Fibroblast of gingiva (primary cell): ENCODE data around the gene ZNF226.
"Not testable (repeated sequence)": the region's sequence is repeated elsewhere in the genome, so short reads cannot be mapped to it uniquely, and the experiment has no call there.

Experiments used
- DNase-seq: peaks from one replicate; pipeline ENCODE4 v3.0.0-alpha.2; 2011; ENCODE audit warnings: low read depth

The ZNF226 gene

GRCh38 chr19:44212250-44212865, 47.5 kb downstream of the ZNF226 start, which contains the start of gene ZNF227:
TSS of gene ZNF227 (plus strand) at chr19:44212532. CDS start at chr19:44217793, 5,261 bp downstream.
- DNase-seq, result peak; percentile 98

DNA sequence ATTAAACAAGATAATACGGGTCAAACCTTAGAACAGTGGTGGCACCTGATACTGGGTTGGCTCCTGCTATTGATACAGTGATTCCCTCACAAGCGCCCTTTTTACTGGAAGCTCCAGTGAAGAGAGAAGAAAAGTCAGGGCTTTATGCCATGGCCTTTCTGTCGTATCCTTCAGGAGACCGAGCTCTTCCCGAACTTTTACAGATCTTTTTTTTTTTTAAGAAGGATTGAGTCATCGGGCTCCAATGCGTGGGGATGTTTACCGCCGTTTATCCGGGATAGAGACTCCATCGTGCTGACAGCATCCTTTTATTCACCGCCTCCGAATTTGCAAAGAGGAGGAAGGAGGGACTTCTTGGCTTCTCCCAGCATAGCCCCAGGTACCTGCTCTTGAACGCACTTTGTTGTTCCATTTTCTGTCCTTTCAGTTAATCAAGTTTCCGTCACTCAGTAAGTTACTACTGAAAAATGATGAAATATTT, 48.0 kb downstream of the ZNF226 start:
- no peak for DNase-seq

DNA sequence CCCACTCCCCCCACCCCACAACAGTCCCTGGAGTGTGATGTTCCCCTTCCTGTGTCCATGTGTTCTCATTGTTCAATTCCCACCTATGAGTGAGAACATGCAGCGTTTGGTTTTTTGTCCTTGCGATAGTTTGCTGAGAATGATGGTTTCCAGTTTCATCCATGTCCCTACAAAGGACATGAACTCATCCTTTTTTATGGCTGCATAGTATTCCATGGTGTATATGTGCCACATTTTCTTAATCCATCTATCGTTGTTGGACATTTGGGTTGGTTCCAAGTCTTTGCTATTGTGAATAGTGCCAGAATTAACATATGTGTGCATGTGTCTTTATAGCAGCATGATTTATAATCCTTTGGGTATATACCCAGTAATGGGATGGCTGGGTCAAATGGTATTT, 55.0 kb downstream of the ZNF226 start:
- DNase-seq, result not testable (repeated sequence)

DNA sequence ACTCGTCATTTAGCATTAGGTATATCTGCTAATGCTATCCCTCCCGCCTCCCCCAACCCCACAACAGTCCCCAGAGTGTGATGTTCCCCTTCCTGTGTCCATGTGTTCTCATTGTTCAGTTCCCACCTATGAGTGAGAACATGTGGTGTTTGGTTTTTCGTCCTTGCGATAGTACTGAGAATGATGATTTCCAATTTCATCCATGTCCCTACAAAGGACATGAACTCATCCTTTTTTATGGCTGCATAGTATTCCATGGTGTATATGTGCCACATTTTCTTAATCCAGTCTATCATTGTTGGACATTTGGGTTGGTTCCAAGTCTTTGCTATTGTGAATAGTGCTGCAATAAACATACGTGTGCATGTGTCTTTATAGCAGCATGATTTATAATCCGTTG, 55.9 kb downstream of the ZNF226 start:
- DNase-seq, result not testable (repeated sequence)

DNA sequence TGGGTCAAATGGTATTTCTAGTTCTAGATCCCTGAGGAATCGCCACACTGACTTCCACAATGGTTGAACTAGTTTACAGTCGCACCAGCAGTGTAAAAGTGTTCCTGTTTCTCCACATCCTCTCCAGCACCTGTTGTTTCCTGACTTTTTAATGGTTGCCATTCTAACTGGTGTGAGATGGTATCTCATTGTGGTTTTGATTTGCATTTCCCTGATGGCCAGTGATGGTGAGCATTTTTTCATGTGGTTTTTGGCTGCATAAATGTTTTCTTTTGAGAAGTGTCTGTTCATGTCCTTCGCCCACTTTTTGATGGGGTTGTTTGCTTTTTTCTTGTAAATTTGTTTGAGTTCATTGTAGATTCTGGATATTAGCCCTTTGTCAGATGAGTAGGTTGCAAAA, 56.4 kb downstream of the ZNF226 start:
- DNase-seq, result not testable (repeated sequence)
